ENCODE data around the gene GADD45B. TPM values are rescaled to one million over a fixed set of nuclear protein-coding genes. Genes with fewer than 3 reads are reported as not detected.

Gene GADD45B
- total and polyA plus RNA-seq, 10 of the 15 experiments (the other 5 are each of a cell fraction or from before 2014, with no cell fraction given), result 2.4 to 180 (median 91.1) TPM

DNA sequence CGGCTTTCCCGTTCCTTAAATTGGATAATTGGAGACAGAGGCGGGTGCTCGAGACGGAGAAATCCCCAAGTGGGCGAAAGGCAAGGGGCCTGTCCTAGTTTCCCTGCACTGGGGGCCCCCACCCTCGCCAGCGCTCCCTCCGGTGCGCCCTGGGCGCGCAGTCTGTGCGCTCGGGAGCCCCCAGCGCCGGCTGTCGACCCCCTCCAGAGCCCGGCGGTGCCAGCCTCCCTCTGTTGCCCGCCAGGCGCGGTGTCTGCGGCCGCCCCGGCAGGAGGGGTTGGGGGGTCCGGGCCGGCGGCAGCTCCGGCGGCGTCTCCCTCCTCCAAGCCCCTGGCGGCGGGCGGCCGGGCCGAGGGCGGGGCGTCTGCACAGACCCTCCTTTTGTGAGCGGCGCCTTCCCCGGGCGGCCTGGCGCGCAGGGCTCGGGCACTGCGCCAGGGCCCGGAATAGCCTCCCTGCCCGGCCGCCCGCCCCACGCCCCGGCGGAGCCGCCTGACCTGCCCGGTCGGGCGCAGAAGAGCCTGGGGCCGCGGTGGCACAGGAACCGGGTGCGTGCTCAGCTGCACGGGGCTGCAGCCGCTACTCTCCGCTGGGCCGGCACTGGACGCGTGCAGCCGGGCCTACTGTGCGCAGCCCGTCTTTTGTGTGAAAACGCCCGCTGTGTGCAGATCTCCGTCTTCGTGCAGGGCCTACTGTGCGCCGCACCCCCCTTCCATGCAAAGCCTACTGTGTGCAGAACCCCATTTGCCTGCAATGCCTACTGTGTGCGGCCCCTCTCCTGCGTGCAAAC, 13.2 kb downstream of the GADD45B start:
- ATAC-seq, result peak; percentile 75
- no peak overlapping the region for H3K4me3 ChIP-seq
- in situ Hi-C loops (cut with MboI) (no loop called here), intact Hi-C loops (cut with micrococcal nuclease; ENCODE audit: unreplicated experiment) (no loop called here)
- peak overlapping the region; percentile 13; the same call in 1 of the 2 replicates for H2AFZ ChIP-seq (ENCODE audit: control insufficient read depth, low read depth, low read length)
- H3K27me3 ChIP-seq (replicated peaks in 1 of 2; ENCODE audit: control insufficient read depth in 2 of 2, insufficient read depth in 2 of 2, low read length in 1 of 2), result peaks cover 0 to 7% of the 10 kb centered on the region in 2 experiments; a peak in 2 of 4 replicates
- H3K36me3 ChIP-seq (ENCODE audit: control insufficient read depth in 2 of 2, insufficient read depth in 2 of 2, low read length in 1 of 2), result no peaks in the 10 kb centered on the region
- H4K20me1 ChIP-seq (ENCODE audit: control insufficient read depth, insufficient read depth), result no peaks in the 10 kb centered on the region
- no peak for FAIRE-seq
- WGBS (ENCODE audit: insufficient coverage, insufficient replicate concordance, low lambda C conversion rate, missing lambda C conversion rate), result 9% methylated on average over 58 of the region's 78 CpGs
- ChIA-PET RAD21 (ENCODE audit: unreplicated experiment) (no interaction called here), SMC1A (ENCODE audit: uncharacterized antibody, unreplicated experiment) (no interaction called here), POLR2A (no interaction called here), CTCF (no interaction called here)
- DNase-seq (ENCODE audit: low read depth, low spot score), result no peak
- TF ChIP-seq ELK1 (IDR thresholded peaks at IDR 0.05; ENCODE audit: low read depth, low read length) (no peak), SUZ12 (IDR thresholded peaks at IDR 0.05; ENCODE audit: unreplicated experiment) (peak; percentile 70), CTCF (IDR thresholded peaks at IDR 0.05 in 2 of 3, conservative IDR thresholded peaks at IDR 0.05 in 1 of 3; ENCODE audit: control insufficient read depth in 2 of 3, extremely low read depth in 1 of 3, insufficient read depth in 1 of 3, low read depth in 3 of 3, low read length in 3 of 3) (no peak), HDAC2 (IDR thresholded peaks at IDR 0.05) (0 out of 2 replicates have a peak, but pooled peaks have one; percentile 35), ZBED1 (IDR thresholded peaks at IDR 0.05; ENCODE audit: borderline replicate concordance) (no peak), HDAC6 (IDR thresholded peaks at IDR 0.05; ENCODE audit: unreplicated experiment) (peak; percentile 100), HCFC1 (IDR thresholded peaks at IDR 0.05; ENCODE audit: low read length) (no peak), ZBTB4 (CRISPR knock-in tag; IDR thresholded peaks at IDR 0.05) (no peak), SIX5 (IDR thresholded peaks at IDR 0.05; ENCODE audit: low read depth, low read length, severe bottlenecking) (no peak), RUNX3 (IDR thresholded peaks at IDR 0.05; ENCODE audit: low read length) (no peak), ESRRA (IDR thresholded peaks at IDR 0.05; ENCODE audit: low read length) (no peak), POLR2A (IDR thresholded peaks at IDR 0.05; ENCODE audit: low read depth, low read length) (no peak), MEF2A (IDR thresholded peaks at IDR 0.05; ENCODE audit: insufficient read depth, low read depth, low read length) (no peak), MYC (IDR thresholded peaks at IDR 0.05; ENCODE audit: insufficient read depth, insufficient read length, insufficient replicate concordance, low read length, severe bottlenecking) (no peak), ZNF217 (IDR thresholded peaks at IDR 0.05) (no peak; the same call in 1 of the 2 replicates), DPF2 (IDR thresholded peaks at IDR 0.05) (peak; percentile 99), ATF7 (IDR thresholded peaks at IDR 0.05; ENCODE audit: low read depth) (no peak), BMI1 (IDR thresholded peaks at IDR 0.05; ENCODE audit: borderline replicate concordance) (peak; percentile 41; the same call in 1 of the 2 replicates)
- no peak overlapping the region for H3K27ac ChIP-seq (ENCODE audit: control insufficient read depth, insufficient read depth)
- H3K4me1 ChIP-seq (ENCODE audit: control insufficient read depth, insufficient read depth, low read length), result peaks cover 23% of the 10 kb centered on the region
- no TSS peak for BruUV-seq (replicated peaks)
- no peaks in the 10 kb centered on the region for H3K9me3 ChIP-seq (replicated peaks; ENCODE audit: control insufficient read depth, insufficient read depth, low read length)
- H3K9ac ChIP-seq (ENCODE audit: control insufficient read depth, insufficient read depth, low read length), result no peak overlapping the region
- no peaks in the 10 kb centered on the region for H3K79me2 ChIP-seq (ENCODE audit: control insufficient read depth, insufficient read depth, low read length)
- H3K4me2 ChIP-seq (ENCODE audit: control insufficient read depth, insufficient read depth), result peak overlapping the region; percentile 72
